ENCODE data around the gene FOSL2.

- no peak for TF ChIP-seq CTCF (IDR thresholded peaks at IDR 0.05; ENCODE audit: insufficient read depth, low read length)
- no peak for TF ChIP-seq REST (IDR thresholded peaks at IDR 0.05; ENCODE audit: insufficient replicate concordance, low read depth)
Observed at GRCh38 chr2:28365158-28365557, 27.5 kb upstream of the FOSL2 start.

All from HL-60 (cell line).